Neuronal stem cell (in vitro differentiated cells): ENCODE results near the gene ASMTL.

Experiments used
- DNase-seq: peaks from one replicate; pipeline ENCODE4 v3.0.0-alpha.2; 2013; ENCODE audit warnings: low spot score
- H2AFZ ChIP-seq: one replicate; pipeline ENCODE4 v1.6.1; 2013; ENCODE audit warnings: mild to moderate bottlenecking, low read length, inconsistent platforms
- H2AK5ac ChIP-seq: 2 replicates; pipeline ENCODE4 v1.6.1; 2013; ENCODE audit warnings: low read depth, mild to moderate bottlenecking, inconsistent platforms, low read length, moderate library complexity, mixed read lengths
- H2BK120ac ChIP-seq: 2 replicates; pipeline ENCODE4 v1.6.1; 2013; ENCODE audit warnings: low read depth, mild to moderate bottlenecking, inconsistent platforms, low read length, moderate library complexity, mixed read lengths
- H2BK12ac ChIP-seq: one replicate; pipeline ENCODE4 v1.6.1; 2013; ENCODE audit warnings: low read length, inconsistent platforms
- H2BK15ac ChIP-seq: 2 replicates; pipeline ENCODE4 v1.6.1; 2013; ENCODE audit warnings: mild to moderate bottlenecking, low read length, inconsistent platforms, mixed read lengths
- H2BK5ac ChIP-seq: one replicate; pipeline ENCODE4 v1.6.1; 2013; ENCODE audit warnings: inconsistent platforms, mild to moderate bottlenecking, low read length, moderate library complexity
- H3K14ac ChIP-seq: one replicate; pipeline ENCODE4 v1.6.1; 2013; ENCODE audit warnings: low read length, inconsistent platforms
- H3K18ac ChIP-seq: 2 replicates; pipeline ENCODE4 v1.6.1; 2013; ENCODE audit warnings: low read length, inconsistent platforms
- H3K23ac ChIP-seq: 2 replicates; pipeline ENCODE4 v1.6.1; 2013; ENCODE audit warnings: low read depth, mild to moderate bottlenecking, mixed read lengths, low read length, inconsistent platforms; ENCODE audit not compliant: poor library complexity
- H3K27ac ChIP-seq: replicated peaks from 3 replicates; pipeline ENCODE4 v1.5.1; 2013; ENCODE audit warnings: low read length, inconsistent platforms
- H3K27me3 ChIP-seq, 3 experiments: 2 replicates each; pipeline ENCODE4 v1.6.1; 2013; ENCODE audit warnings: low read length in 3 of 3, mild to moderate bottlenecking in 2 of 3, inconsistent platforms in 1 of 3, low read depth in 1 of 3, mixed read lengths in 1 of 3, moderate library complexity in 1 of 3; ENCODE audit not compliant: control insufficient read depth in 3 of 3, insufficient read depth in 3 of 3
- H3K36me3 ChIP-seq, 2 donors: replicated peaks in 1 of 2; 2 replicates each; pipeline ENCODE4 v1.6.1; 2013; ENCODE audit warnings: low read length in 2 of 2; ENCODE audit not compliant: control insufficient read depth in 2 of 2, insufficient read depth in 2 of 2
- H3K4ac ChIP-seq: 2 replicates; pipeline ENCODE4 v1.6.1; 2013; ENCODE audit warnings: inconsistent platforms, mild to moderate bottlenecking, low read length, moderate library complexity
- H3K4me1 ChIP-seq, 2 donors: 1 replicate in 1 of 2; 2 replicates in 1 of 2; pipeline ENCODE4 v1.6.1; 2013; ENCODE audit warnings: low read length in 2 of 2, low read depth in 1 of 2; ENCODE audit not compliant: control insufficient read depth in 2 of 2, insufficient read depth in 1 of 2
- H3K4me2 ChIP-seq: one replicate; pipeline ENCODE4 v1.6.1; 2013; ENCODE audit warnings: mild to moderate bottlenecking, low read length, inconsistent platforms; ENCODE audit not compliant: insufficient read depth, poor library complexity, severe bottlenecking
- H3K4me3 ChIP-seq, 2 donors: 2 replicates each; pipeline ENCODE4 v1.5.1; 2013; ENCODE audit warnings: low read length in 2 of 2, mild to moderate bottlenecking in 2 of 2, inconsistent platforms in 1 of 2, moderate library complexity in 1 of 2
- H3K79me1 ChIP-seq: one replicate; pipeline ENCODE4 v1.6.1; 2013; ENCODE audit warnings: low read depth, mild to moderate bottlenecking, inconsistent platforms, low read length, moderate library complexity
- H3K9ac ChIP-seq: one replicate; pipeline ENCODE4 v1.6.1; 2013; ENCODE audit warnings: mild to moderate bottlenecking, low read depth, low read length, inconsistent platforms; ENCODE audit not compliant: poor library complexity
- H3K9me3 ChIP-seq, 2 donors: replicated peaks in 1 of 2; 2 replicates each; pipeline versions ENCODE3 to v1.6.1; 2013; ENCODE audit warnings: low read length in 2 of 2, mild to moderate bottlenecking in 2 of 2, inconsistent platforms in 1 of 2, low read depth in 1 of 2, mixed read lengths in 1 of 2, moderate library complexity in 1 of 2; ENCODE audit not compliant: control insufficient read depth in 2 of 2, insufficient read depth in 1 of 2
- H4K8ac ChIP-seq: one replicate; pipeline ENCODE4 v1.6.1; 2013; ENCODE audit warnings: low read depth, mild to moderate bottlenecking, inconsistent platforms, low read length, moderate library complexity
- H4K91ac ChIP-seq: one replicate; pipeline ENCODE4 v1.6.1; 2013; ENCODE audit warnings: low read length, low read depth, mild to moderate bottlenecking, inconsistent platforms; ENCODE audit not compliant: poor library complexity
- WGBS, 2 donors: extraction: QIAGEN DNeasy Blood & Tissue Kit; methylation state at CpG; one replicate each; pipeline ENCODE4 v1.1.7; 2013; ENCODE audit warnings: missing lambda C conversion rate in 2 of 2, mixed read lengths in 1 of 2; ENCODE audit not compliant: insufficient read length in 2 of 2, insufficient replicate concordance in 1 of 2; ENCODE audit errors: extremely low coverage in 2 of 2; 5-methylcytosine and 5-hydroxymethylcytosine counted together

ASMTL gene

GRCh38 chrX:1496076-1496475 is 43.4 kb upstream of the ASMTL start:
- no peak overlapping the region for H3K4me3 ChIP-seq
- H3K36me3 ChIP-seq: no peaks in the 10 kb centered on the region
- no peak overlapping the region for H4K91ac ChIP-seq
- no peak overlapping the region for H3K4ac ChIP-seq
- H3K27ac ChIP-seq: no peak overlapping the region
- H3K79me1 ChIP-seq: no peaks in the 10 kb centered on the region
- H2BK15ac ChIP-seq: no peak overlapping the region
- no peak for DNase-seq
- H2AK5ac ChIP-seq: no peak overlapping the region
- peak overlapping the region; percentile 58 for H2BK12ac ChIP-seq
- WGBS, 2 donors: no CpG with 5 or more reads among the region's 12 CpGs
- peaks cover 0 to 1% of the 10 kb centered on the region in 2 donors for H3K4me1 ChIP-seq
- H3K9me3 ChIP-seq: peaks cover 0 to 3% of the 10 kb centered on the region in 2 donors
- H3K9ac ChIP-seq: no peak overlapping the region
- peak overlapping the region; percentile 55 for H3K23ac ChIP-seq
- no peak overlapping the region for H2BK120ac ChIP-seq
- no peak overlapping the region for H3K18ac ChIP-seq
- peak overlapping the region; percentile 17 for H4K8ac ChIP-seq
- H3K4me2 ChIP-seq: no peak overlapping the region
- H2AFZ ChIP-seq: peak overlapping the region; percentile 45
- H3K14ac ChIP-seq: no peak overlapping the region
- H3K27me3 ChIP-seq: peaks cover 0 to 7% (median 0%) of the 10 kb centered on the region in 3 experiments
- H2BK5ac ChIP-seq: no peak overlapping the region

- peaks cover 0 to 7% (median 0%) of the 10 kb centered on the region in 3 experiments for H3K27me3 ChIP-seq
- H3K4me2 ChIP-seq: no peak overlapping the region
- H2AFZ ChIP-seq: peak overlapping the region; percentile 86
- no peak overlapping the region for H4K8ac ChIP-seq
- no peak overlapping the region for H3K9ac ChIP-seq
- H3K4me3 ChIP-seq: no peak overlapping the region
- H3K14ac ChIP-seq: no peak overlapping the region
- H4K91ac ChIP-seq: no peak overlapping the region
- H3K27ac ChIP-seq: no peak overlapping the region
- H3K36me3 ChIP-seq: no peaks in the 10 kb centered on the region
- no peak overlapping the region for H2AK5ac ChIP-seq
- no peak overlapping the region for H2BK15ac ChIP-seq
- H2BK120ac ChIP-seq: no peak overlapping the region
- no CpG with 5 or more reads among the region's 15 CpGs for WGBS, 2 donors
- H2BK5ac ChIP-seq: no peak overlapping the region
- no peak overlapping the region for H2BK12ac ChIP-seq
- no peak overlapping the region for H3K4ac ChIP-seq
- DNase-seq: no peak
- H3K9me3 ChIP-seq: peaks cover 0 to 3% of the 10 kb centered on the region in 2 donors
- H3K18ac ChIP-seq: peak overlapping the region; percentile 31
- no peaks in the 10 kb centered on the region for H3K79me1 ChIP-seq
- H3K4me1 ChIP-seq: peaks cover 0 to 1% of the 10 kb centered on the region in 2 donors
- H3K23ac ChIP-seq: no peak overlapping the region
These were observed 41.3 kb upstream of the ASMTL start for GRCh38 chrX:1493877-1494510.

GRCh38 chrX:1493412-1493811 is 40.7 kb upstream of the ASMTL start:
- peaks cover 0 to 1% of the 10 kb centered on the region in 2 donors for H3K4me1 ChIP-seq
- no peak overlapping the region for H2BK120ac ChIP-seq
- no peak overlapping the region for H2BK12ac ChIP-seq
- H3K23ac ChIP-seq: no peak overlapping the region
- peak overlapping the region; percentile 86 for H2AFZ ChIP-seq
- H3K79me1 ChIP-seq: no peaks in the 10 kb centered on the region
- H3K4me3 ChIP-seq: no peak overlapping the region
- no peak overlapping the region for H3K4ac ChIP-seq
- peaks cover 0 to 3% of the 10 kb centered on the region in 2 donors for H3K9me3 ChIP-seq
- no peak overlapping the region for H3K9ac ChIP-seq
- no peak overlapping the region for H2BK5ac ChIP-seq
- DNase-seq: no peak
- no peak overlapping the region for H4K8ac ChIP-seq
- H3K4me2 ChIP-seq: no peak overlapping the region
- no peak overlapping the region for H3K14ac ChIP-seq
- H2BK15ac ChIP-seq: no peak overlapping the region
- H4K91ac ChIP-seq: no peak overlapping the region
- H3K27me3 ChIP-seq: peaks cover 0 to 7% (median 0%) of the 10 kb centered on the region in 3 experiments
- no CpG with 5 or more reads among the region's 16 CpGs for WGBS, 2 donors
- H3K27ac ChIP-seq: no peak overlapping the region
- H2AK5ac ChIP-seq: no peak overlapping the region
- no peaks in the 10 kb centered on the region for H3K36me3 ChIP-seq
- H3K18ac ChIP-seq: peak overlapping the region; percentile 31

- peak overlapping the region; percentile 29 for H3K18ac ChIP-seq
- peaks cover 0 to 7% (median 0%) of the 10 kb centered on the region in 3 experiments for H3K27me3 ChIP-seq
- no peak overlapping the region for H3K4me2 ChIP-seq
- H2BK15ac ChIP-seq: no peak overlapping the region
- H3K9ac ChIP-seq: no peak overlapping the region
- H2BK120ac ChIP-seq: no peak overlapping the region
- no peak overlapping the region for H2BK5ac ChIP-seq
- H3K79me1 ChIP-seq: no peaks in the 10 kb centered on the region
- no peak overlapping the region for H3K14ac ChIP-seq
- no peak overlapping the region for H3K4ac ChIP-seq
- H2AFZ ChIP-seq: no peak overlapping the region
- H4K91ac ChIP-seq: no peak overlapping the region
- no peaks in the 10 kb centered on the region for H3K36me3 ChIP-seq
- no peak overlapping the region for H4K8ac ChIP-seq
- peaks cover 0 to 1% of the 10 kb centered on the region in 2 donors for H3K4me1 ChIP-seq
- H2AK5ac ChIP-seq: peak overlapping the region; percentile 26
- no peak overlapping the region for H3K4me3 ChIP-seq
- H3K23ac ChIP-seq: no peak overlapping the region
- no peak overlapping the region for H2BK12ac ChIP-seq
- H3K27ac ChIP-seq: no peak overlapping the region
- WGBS, 2 donors: no CpG with 5 or more reads among the region's 9 CpGs
- no peak for DNase-seq
- H3K9me3 ChIP-seq: peaks cover 2 to 3% of the 10 kb centered on the region in 2 donors
These were observed 39.8 kb upstream of the ASMTL start for GRCh38 chrX:1492421-1493012.
